Stimulated activated CD4-positive, alpha-beta T cell treated with anti-CD3 and anti-CD28 coated beads, Interleukin-2, amount 100 ng/mL, for 48 hours (primary cell): ENCODE results near the gene SRP9.
"Not testable (repeated sequence)": the region's sequence is repeated elsewhere in the genome, so short reads cannot be mapped to it uniquely, and the experiment has no call there.

Experiments used
- DNase-seq, 2 donors: peaks; one replicate each; pipeline ENCODE4 v3.0.0-alpha.2; 2020

SRP9 gene

GRCh38 chr1:225757927-225758656 is 19.5 kb upstream of the SRP9 start:
- no peak for DNase-seq

DNA sequence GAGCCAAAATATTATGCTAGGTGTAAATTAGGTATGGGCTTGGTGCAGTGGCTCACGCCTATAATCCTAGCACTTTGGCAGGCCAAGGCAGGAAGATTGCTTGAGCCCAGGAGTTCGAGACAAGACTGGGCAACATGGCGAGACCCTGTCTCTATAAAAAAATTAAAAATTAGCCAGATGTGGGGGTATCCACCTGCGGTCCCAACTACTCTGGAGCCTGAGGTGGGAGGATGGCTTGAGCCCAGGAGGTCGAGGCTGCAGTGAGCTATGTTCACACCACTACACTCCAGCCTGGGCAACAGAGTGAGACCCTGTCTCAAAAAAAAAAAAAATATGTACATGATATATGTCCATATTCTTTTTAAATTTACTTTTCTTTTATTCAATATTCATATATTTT is 17.7 kb upstream of the SRP9 start:
- not testable (repeated sequence) for DNase-seq

- no peak for DNase-seq
Measured at GRCh38 chr1:225760531-225760930, 17.1 kb upstream of the SRP9 start.

DNA sequence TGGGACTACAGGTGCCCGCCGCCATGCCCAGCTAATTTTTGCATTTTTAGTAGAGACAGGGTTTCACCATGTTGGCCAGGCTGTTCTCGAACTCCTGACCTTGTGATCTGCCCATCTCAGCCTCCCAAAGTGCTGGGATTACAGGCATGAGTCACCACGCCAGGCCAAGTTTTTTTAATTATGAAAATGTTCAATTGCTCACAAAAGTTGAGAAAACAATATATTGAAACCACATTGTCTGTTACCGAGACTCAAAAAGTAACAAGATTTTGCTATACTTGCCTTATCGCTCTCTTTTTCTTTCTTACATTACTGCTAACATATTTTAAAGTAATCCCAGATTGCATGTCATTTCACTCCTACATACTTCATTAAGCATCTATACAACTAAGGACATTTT is 16.2 kb upstream of the SRP9 start:
- DNase-seq = not testable (repeated sequence)

- DNase-seq = no peak
Measured at GRCh38 chr1:225762002-225762441, 15.6 kb upstream of the SRP9 start.

- no peak for DNase-seq
Measured at GRCh38 chr1:225762444-225762843, 15.2 kb upstream of the SRP9 start.

GRCh38 chr1:225763716-225764548 is 13.7 kb upstream of the SRP9 start:
- no peak for DNase-seq

GRCh38 chr1:225765982-225766674 is 11.5 kb upstream of the SRP9 start:
- no peak for DNase-seq

DNA sequence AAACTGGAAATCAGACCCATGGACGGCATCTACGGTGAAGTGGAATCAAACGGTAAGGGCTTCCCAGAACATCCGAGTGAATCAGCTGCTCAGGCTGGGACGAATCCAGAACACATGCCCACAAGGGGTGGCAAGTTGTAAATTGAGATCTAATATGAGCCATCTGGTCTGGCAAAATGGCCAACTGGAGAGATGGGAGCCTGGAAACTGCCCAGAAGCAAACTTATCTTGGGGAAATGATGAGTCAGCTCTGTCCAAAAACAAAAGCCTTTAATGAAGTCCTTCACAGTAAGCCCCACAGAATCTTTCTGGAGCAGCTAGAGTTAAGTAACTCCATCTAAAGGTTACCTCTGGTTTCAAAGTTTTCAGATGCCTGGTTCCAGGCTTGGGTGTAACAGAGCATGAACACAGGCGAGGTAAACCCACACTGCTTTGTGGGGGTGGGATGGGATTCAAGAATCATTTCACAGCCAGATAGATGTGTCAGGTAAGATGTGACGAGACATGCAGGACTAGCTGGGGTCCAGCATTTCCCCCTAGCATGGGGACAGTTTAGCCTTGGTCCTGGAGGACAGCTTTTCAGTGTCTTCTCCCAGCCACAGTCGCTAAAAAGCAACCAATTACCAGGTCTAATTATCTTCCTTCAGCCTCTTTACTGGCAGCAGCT is 10.5 kb upstream of the SRP9 start:
- no peak for DNase-seq

DNA sequence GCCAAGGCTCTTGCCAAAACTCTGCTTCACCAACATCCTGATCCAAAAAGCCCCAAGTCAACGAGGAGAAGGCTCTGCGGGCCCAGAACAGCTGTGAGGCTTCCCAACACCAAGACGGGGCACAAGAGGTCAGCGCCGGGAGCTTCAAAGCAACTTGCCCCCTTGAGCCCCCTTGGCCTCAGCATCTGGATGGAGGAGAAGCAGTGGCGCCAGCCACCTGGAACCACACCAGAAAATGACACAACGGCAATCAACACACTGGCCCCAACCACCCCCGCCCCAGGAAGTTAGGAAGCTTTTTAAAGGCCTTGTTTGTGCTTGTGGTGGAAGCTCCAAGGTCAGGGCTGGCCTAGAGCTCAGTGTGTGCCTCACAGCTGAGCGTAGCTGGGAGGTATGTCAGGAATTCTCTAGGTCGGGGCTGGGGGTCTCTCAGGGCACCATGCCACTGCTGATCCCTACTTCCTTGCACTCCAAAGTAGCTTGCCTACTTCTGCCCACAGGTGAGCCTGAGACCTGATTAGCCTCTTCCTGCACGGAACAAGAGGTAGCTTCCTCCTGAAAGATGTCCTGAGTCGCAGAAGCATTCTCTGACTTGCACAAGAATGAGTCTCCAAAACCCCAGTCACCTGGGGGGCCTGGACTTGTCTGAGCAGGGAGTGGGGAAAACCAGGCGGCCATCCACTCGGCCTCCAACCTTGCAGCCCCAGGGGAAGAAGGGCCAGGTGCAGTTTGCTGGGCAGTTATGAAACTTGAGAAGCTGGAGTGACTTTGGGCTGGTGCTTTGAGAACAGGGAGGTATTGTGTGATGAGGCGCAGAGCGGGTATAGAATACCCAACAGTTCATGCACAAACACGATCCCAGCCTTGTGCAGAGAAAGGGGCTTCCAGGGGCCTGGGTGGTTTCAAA is 9.7 kb upstream of the SRP9 start:
- DNase-seq = no peak

DNA sequence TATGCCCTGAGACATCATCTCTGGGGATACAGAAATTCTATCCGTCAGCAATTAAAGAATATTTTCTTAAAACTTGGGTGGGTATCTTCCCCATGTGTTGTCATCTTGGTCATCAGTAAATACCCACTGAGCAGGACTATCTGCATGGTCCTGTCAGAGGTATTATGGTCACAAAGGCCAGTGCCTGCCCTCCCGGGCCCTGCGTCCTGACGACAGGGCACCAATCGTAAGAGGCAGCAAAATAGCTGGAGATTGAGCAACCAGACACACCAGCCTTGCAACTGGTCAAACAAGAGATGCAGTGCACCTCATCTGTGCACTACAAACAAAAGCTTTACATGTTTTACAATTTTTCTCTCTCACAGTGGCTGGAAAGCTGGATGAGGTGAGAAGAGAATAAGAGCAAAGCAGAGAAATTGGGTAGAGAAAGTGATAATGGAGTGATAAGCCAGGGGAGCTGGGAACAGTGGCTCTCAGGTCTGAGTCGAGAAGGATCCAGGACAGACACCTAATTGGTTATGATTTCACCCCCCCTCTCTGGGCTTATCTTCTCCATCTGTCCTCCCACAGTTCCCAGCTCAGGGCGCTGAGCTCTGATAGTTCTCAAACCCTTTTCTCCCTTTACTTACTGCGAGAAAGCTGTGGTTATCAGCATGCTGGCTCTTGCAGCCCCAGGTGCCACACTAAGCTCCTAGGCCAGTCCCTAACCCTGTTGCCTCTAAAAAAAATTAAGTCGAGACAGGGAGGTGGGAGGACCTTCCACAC is 8.8 kb upstream of the SRP9 start:
- DNase-seq = no peak

- DNase-seq = no peak
Measured at GRCh38 chr1:225769687-225770086, 7.9 kb upstream of the SRP9 start.

DNA sequence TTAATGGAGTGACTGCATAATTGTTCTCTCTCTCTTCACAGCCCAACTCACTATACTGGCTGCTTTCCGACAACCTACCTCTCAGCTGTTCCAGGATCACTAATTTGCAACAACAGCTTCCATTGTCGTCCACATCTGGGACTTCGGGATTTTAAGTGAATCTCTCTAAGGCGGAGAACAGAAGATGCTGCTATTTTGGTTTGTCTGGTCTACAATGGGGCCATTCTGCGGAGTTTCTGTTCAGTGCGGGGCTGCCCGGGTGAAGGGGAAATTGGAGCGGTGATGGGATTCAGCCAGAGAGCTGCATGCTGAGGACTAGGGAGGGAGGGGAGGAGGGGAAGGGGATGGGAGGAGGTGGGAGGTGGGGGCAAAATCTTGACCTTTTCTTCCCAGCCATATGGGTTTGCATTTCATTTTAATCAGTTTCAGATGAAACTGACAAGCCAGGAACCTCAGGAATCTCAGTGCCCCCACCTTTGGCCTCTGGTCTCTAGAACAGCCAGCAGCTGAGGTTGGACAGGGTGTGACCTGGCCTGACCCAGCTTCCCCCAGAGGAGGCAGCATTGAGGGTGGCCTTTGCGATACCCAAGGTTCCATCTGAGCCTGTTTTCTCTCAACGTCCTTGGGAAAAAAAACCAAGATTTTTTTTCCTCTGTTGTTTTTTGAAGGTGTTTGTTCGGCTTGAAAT is 6.9 kb upstream of the SRP9 start:
- no peak for DNase-seq

GRCh38 chr1:225771661-225772322 is 5.8 kb upstream of the SRP9 start:
- no peak for DNase-seq

GRCh38 chr1:225772323-225772768 is 5.3 kb upstream of the SRP9 start:
- peak; percentile 13 to 17 for DNase-seq

GRCh38 chr1:225772848-225773247 is 4.8 kb upstream of the SRP9 start:
- no peak for DNase-seq

DNA sequence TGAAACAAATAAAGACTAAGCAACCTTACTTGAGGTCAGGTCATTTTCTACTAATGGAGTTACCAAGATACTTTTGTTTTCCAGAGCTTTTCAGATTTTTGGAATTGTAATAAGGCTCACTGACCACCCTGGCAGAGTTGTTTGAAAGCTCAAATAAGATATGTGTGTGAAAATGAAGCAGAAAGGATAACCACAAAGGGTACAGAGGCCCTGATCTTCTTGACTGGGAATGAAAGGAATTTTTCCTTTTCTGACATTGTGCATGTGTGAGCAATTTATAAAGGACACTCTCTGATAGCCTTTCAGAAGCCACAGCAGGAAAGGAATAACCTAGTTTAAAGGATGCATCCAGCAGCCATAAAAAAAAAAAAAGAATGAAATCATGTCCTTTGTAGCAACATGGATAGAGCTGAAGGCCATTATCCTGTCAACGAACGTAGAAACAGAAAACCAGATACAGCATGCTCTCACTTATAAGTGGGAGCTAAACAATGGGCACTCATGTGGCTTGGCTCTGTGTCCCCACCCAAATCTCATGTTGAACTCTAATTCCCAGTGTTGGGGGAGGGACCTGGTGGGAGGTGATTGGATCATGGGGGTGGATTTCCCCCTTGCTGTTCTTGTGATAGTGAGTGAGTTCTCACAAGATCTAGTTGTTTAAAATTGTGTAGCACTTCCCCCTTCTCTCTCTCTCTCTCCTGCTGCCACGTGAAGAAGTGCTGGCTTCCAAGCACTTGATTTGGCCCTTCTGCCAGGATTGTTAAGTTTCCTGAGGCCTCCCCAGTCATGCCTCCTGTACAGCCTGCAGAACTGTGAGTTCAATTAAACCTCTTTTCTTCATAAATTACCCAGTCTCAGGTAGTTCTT is 3.1 kb upstream of the SRP9 start:
- no peak for DNase-seq

- no peak for DNase-seq
Measured at GRCh38 chr1:225776294-225776693, 1.3 kb upstream of the SRP9 start.

DNA sequence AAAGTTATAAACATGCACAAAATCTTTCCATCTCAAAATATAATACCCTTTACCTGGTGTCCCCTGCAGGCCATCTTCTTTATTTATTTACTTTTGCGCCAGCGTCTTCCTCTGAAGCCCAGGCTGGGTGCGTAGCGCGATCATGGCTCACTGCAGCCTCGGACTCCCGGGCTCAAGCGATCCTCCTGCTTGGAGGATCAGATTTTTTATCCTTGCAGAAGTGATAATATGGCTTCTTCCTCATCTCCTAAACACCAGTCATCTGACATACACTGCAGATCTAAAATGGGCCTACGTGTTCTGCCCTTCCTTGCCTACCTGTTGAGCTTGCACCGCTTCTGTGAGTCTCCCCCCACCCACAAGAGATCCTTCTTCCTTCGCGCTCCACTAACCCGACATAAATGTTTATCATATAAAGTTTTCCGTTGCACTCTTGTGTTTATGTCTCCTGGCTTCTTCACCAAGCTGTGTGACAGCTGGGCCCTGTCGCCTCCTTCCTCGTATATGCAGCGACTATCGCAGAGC is 506 bp upstream of the SRP9 start:
- no peak for DNase-seq
